ENCODE measurements around the gene PAAF1. TPM values are rescaled to one million over a fixed set of nuclear protein-coding genes. Genes with fewer than 3 reads are reported as not detected.

Gene PAAF1
- total and polyA plus RNA-seq, 2 donors (not counting 1 experiment from before 2014, with no cell fraction given) = 9.2 to 17.5 TPM

DNA sequence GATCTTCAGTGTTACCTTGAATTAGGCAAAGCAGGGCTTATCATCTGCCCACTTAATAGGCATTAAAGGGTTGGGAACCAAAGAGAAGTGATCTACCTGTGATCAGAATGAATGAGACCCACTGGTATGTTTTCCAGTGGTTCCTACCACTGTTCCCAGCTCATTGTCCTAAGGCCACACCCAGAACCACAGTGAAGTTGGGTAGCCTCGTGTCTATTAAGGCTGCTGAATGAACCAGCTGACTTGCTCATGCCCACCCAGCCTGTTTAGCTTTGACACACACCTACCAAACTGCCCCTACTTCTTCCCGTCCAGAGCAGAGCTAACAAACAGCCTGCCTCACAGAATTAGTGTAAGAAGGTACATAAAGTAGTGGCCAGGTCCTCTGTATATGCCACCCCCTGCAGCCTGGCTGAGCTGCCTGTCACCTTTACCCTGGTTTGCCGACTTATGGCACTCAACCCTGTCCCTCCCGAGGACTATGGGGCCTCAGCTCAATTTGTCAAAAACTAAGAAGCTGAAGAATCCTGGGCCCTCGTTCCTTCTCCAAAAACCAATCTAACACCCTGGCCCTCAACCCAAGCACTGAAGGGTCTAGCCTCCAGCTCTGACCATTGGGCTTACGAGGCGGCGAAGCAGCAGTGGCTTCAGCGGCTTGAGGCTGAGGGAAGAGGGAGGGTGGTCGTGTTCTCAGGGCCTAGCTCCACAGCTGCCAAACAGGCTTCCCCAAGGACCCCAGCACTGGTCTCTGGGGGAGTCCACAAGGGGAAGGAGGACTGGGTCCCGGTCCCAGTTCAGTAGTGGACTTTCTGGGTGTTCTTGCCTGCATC, 96.0 kb downstream of the PAAF1 start:
- Histone ChIP-seq H3K4me3 (replicated peaks in 1 of 4; ENCODE audit: control extremely low read depth in 1 of 4, insufficient read depth in 1 of 4, low read depth in 3 of 4, low read length in 4 of 4) (no peak overlapping the region), H3K4me1 (ENCODE audit: control insufficient read depth, extremely low read depth, insufficient read depth, low read length) (peaks cover 7% of the 10 kb centered on the region), H2AFZ (ENCODE audit: low read length) (no peak overlapping the region), H3K9me3 (ENCODE audit: control insufficient read depth, insufficient read depth, low read depth, low read length) (no peaks in the 10 kb centered on the region), H3K27me3 (ENCODE audit: control insufficient read depth, insufficient read depth, low read length) (no peaks in the 10 kb centered on the region), H3K36me3 (ENCODE audit: control insufficient read depth, insufficient read depth, low read length) (peaks cover 1% of the 10 kb centered on the region), H3K79me2 (ENCODE audit: control insufficient read depth, insufficient read depth, low read length) (no peaks in the 10 kb centered on the region), H3K9ac (ENCODE audit: insufficient read depth, low read length) (no peak overlapping the region), H4K20me1 (ENCODE audit: control insufficient read depth, extremely low read depth, insufficient read depth, low read length) (no peaks in the 10 kb centered on the region), H3K4me2 (ENCODE audit: extremely low read depth, insufficient read depth, low read length) (no peak overlapping the region), H3K27ac (ENCODE audit: insufficient read depth, low read length) (no peak overlapping the region)
- no peak for DNase-seq (ENCODE audit: low read depth in 2 of 2)
- no peak for TF ChIP-seq EZH2 (IDR thresholded peaks at IDR 0.05; ENCODE audit: low read length, missing control alignments)
- TF ChIP-seq, protein P1, sequence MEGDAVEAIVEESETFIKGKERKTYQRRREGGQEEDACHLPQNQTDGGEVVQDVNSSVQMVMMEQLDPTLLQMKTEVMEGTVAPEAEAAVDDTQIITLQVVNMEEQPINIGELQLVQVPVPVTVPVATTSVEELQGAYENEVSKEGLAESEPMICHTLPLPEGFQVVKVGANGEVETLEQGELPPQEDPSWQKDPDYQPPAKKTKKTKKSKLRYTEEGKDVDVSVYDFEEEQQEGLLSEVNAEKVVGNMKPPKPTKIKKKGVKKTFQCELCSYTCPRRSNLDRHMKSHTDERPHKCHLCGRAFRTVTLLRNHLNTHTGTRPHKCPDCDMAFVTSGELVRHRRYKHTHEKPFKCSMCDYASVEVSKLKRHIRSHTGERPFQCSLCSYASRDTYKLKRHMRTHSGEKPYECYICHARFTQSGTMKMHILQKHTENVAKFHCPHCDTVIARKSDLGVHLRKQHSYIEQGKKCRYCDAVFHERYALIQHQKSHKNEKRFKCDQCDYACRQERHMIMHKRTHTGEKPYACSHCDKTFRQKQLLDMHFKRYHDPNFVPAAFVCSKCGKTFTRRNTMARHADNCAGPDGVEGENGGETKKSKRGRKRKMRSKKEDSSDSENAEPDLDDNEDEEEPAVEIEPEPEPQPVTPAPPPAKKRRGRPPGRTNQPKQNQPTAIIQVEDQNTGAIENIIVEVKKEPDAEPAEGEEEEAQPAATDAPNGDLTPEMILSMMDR (conservative IDR thresholded peaks at IDR 0.05 in 1 of 2, IDR thresholded peaks at IDR 0.05 in 1 of 2; ENCODE audit: low read depth in 1 of 2, low read length in 2 of 2) = no peak

DNA sequence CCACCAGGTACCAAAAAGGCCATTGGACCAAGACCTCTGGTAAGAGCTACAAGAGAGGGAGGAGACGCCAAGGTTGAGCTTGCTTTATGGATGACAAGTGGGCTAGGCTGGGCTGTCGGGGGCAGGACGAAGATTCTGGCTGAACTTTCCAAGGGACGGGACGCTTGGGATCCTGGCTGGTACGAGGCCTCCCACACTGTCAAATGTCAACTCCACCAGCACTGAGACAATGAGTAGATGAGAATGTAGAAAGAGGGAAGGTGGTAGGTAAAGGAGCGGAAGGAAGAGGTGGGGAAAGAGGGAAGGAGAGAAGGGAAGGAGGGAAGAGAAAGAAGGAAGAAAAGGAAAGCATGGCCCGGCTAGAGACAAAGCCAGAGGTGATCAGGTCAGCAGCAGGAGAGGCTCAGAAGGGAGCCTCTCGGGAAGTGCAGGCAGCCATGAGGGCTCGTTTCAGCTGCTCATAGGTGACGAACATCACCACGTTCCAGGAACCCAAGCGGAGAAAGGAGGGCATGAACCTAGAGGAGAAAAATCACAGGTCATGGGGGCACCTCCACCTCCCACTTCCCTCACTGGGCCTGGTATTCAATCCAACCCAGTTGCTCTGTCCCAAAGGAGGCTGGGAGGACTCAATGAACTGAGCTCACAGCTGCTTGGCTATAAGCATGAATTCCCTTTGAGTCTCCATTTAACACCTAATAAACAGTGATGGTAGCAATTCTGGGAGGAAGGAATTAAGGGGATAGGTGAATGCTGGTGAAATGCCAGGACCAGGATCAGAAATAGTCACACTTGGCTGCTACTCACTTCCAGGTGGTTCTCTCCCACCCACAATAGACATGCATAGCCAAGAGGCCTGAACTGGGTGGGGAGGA, 98.0 kb downstream of the PAAF1 start:
- TF ChIP-seq EZH2 (IDR thresholded peaks at IDR 0.05; ENCODE audit: low read length, missing control alignments) = no peak
- TF ChIP-seq, protein P1 (conservative IDR thresholded peaks at IDR 0.05 in 1 of 2, IDR thresholded peaks at IDR 0.05 in 1 of 2; ENCODE audit: low read depth in 1 of 2, low read length in 2 of 2) = no peak
- Histone ChIP-seq H2AFZ (ENCODE audit: low read length) (no peak overlapping the region), H3K9ac (ENCODE audit: insufficient read depth, low read length) (no peak overlapping the region), H3K4me3 (replicated peaks in 1 of 4; ENCODE audit: control extremely low read depth in 1 of 4, insufficient read depth in 1 of 4, low read depth in 3 of 4, low read length in 4 of 4) (no peak overlapping the region), H3K79me2 (ENCODE audit: control insufficient read depth, insufficient read depth, low read length) (no peaks in the 10 kb centered on the region), H3K9me3 (ENCODE audit: control insufficient read depth, insufficient read depth, low read depth, low read length) (no peaks in the 10 kb centered on the region), H3K27me3 (ENCODE audit: control insufficient read depth, insufficient read depth, low read length) (no peaks in the 10 kb centered on the region), H3K27ac (ENCODE audit: insufficient read depth, low read length) (no peak overlapping the region), H3K36me3 (ENCODE audit: control insufficient read depth, insufficient read depth, low read length) (peaks cover 1% of the 10 kb centered on the region), H4K20me1 (ENCODE audit: control insufficient read depth, extremely low read depth, insufficient read depth, low read length) (no peaks in the 10 kb centered on the region), H3K4me1 (ENCODE audit: control insufficient read depth, extremely low read depth, insufficient read depth, low read length) (peaks cover 7% of the 10 kb centered on the region), H3K4me2 (ENCODE audit: extremely low read depth, insufficient read depth, low read length) (no peak overlapping the region)
- no peak for DNase-seq (ENCODE audit: low read depth in 2 of 2)

DNA sequence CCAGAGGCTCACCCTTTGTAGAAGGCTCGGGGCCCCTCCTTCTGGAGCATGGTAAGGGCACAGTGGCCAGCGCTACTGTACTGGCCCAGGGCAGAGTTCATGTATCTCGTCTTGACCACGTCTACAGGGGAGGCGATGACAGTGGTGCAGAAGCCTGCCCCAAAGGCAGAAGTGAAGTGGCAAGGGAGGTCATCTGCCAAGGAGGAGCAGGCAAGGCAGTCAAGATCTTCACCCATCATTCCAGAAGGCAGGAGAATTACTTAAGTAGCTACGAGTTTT, 98.6 kb downstream of the PAAF1 start:
- H3K4me3 ChIP-seq (replicated peaks in 1 of 4; ENCODE audit: control extremely low read depth in 1 of 4, insufficient read depth in 1 of 4, low read depth in 3 of 4, low read length in 4 of 4) = no peak overlapping the region
- H3K27me3 ChIP-seq (ENCODE audit: control insufficient read depth, insufficient read depth, low read length) = no peaks in the 10 kb centered on the region
- no peak overlapping the region for H3K9ac ChIP-seq (ENCODE audit: insufficient read depth, low read length)
- no peak overlapping the region for H3K4me2 ChIP-seq (ENCODE audit: extremely low read depth, insufficient read depth, low read length)
- no peak for TF ChIP-seq EZH2 (IDR thresholded peaks at IDR 0.05; ENCODE audit: low read length, missing control alignments)
- DNase-seq (ENCODE audit: low read depth in 2 of 2) = no peak
- no peak overlapping the region for H3K27ac ChIP-seq (ENCODE audit: insufficient read depth, low read length)
- no peaks in the 10 kb centered on the region for H3K9me3 ChIP-seq (ENCODE audit: control insufficient read depth, insufficient read depth, low read depth, low read length)
- no peaks in the 10 kb centered on the region for H3K79me2 ChIP-seq (ENCODE audit: control insufficient read depth, insufficient read depth, low read length)
- peaks cover 1% of the 10 kb centered on the region for H3K36me3 ChIP-seq (ENCODE audit: control insufficient read depth, insufficient read depth, low read length)
- no peaks in the 10 kb centered on the region for H4K20me1 ChIP-seq (ENCODE audit: control insufficient read depth, extremely low read depth, insufficient read depth, low read length)
- no peak overlapping the region for H2AFZ ChIP-seq (ENCODE audit: low read length)
- H3K4me1 ChIP-seq (ENCODE audit: control insufficient read depth, extremely low read depth, insufficient read depth, low read length) = peaks cover 7% of the 10 kb centered on the region
